Fibroblast of skin of scalp (primary cell): ENCODE data around the gene PLXNA1.

Experiments used
- DNase-seq: peaks from one replicate; pipeline ENCODE4 v3.0.0-alpha.2; 2013

Gene PLXNA1

DNA sequence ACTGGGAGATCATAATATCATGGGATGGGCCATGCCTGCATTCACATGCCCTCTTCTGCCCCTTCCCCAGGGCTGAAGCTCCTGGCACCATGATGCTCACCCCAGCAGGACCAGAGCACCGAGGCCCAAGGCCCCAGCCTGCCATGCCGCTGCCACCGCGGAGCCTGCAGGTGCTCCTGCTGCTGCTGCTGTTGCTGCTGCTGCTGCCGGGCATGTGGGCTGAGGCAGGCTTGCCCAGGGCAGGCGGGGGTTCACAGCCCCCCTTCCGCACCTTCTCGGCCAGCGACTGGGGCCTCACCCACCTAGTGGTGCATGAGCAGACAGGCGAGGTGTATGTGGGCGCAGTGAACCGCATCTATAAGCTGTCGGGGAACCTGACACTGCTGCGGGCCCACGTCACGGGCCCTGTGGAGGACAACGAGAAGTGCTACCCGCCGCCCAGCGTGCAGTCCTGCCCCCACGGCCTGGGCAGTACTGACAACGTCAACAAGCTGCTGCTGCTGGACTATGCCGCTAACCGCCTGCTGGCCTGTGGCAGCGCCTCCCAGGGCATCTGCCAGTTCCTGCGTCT, 5.6 kb downstream of the PLXNA1 start:
- no peak for DNase-seq

- no peak for DNase-seq
Observed at GRCh38 chr3:126989316-126990023, 6.6 kb downstream of the PLXNA1 start.

GRCh38 chr3:126990024-126990700, 7.2 kb downstream of the PLXNA1 start:
- no peak for DNase-seq

DNA sequence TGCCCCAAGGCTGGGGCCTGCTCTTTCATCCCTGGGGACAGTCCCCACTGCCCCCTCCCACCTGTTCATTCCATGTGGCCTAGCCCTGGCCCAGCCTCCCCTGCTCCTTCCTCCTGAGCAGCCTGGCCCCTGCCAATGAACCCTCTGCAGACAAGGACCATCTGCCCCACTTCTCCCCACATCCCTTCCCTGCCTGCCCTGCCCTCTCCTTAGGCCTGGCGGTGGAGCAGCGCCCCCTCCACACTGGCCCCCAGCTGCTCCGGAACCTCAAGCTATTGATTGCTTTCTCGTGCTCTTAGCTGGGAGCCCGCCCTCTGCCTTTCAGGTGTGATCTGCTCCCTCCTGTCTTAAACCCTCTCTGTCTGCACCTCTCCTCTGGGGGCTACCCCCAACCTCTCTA, 8.0 kb downstream of the PLXNA1 start:
- no peak for DNase-seq

DNA sequence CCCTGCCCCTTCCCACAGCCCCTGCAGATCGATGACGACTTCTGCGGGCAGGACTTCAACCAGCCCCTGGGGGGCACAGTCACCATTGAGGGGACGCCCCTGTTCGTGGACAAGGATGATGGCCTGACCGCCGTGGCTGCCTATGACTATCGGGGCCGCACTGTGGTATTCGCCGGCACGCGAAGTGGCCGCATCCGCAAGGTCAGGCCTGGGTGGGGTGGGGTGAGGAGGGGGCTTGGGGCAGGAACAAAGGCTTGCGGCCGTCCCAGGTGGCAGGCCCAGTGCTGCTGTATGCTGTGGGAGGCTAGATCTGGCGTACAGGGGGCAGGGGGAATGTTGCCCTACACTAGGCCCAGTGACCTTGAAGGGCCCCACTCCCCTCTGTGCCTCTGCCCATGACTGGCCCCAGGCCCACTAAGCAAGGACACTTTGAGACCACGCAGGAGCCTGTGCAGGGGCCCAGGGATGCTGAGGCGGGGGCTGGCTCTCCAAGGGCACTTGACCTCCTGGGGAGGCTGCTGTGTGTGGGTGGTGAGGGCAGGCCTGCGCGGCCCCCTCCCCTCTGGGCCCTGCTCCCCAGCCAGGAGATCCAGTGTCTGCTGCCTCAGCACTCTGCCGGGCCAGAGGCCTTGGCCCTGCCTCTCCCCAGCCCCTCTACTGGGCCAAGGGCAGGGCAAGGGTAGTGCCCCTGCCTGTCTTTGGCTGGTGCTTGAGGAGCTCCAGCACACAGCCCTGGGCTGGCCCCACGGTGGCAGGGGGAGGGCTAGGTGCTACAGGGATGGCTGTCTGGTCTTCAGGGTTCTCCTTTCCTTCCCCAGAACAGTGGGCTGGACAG, 8.7 kb downstream of the PLXNA1 start:
- no peak for DNase-seq

DNA sequence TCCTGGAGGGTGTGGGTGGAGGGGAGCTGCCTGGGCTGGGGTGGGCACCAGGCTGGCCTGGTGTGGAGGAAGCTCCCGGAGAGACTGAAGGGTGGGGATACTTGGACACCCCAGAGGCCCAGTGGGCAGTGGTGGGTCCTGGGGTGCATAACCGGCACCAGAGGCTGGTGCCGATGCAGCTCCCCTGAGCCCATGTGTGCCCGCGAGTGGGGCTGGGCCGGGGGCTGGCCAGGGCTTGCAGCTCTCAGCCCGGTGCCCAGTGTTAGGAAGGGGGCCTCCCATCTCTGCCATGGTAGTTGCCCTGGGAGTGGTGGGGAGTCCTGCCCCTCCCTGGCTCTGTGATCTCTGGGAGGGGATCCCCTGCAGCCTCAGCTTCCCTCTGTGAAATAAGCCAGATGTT, 9.3 kb downstream of the PLXNA1 start:
- DNase-seq, result no peak

GRCh38 chr3:126992776-126993175, 9.9 kb downstream of the PLXNA1 start:
- DNase-seq, result no peak

- no peak for DNase-seq
Observed at GRCh38 chr3:126993436-126993835, 10.5 kb downstream of the PLXNA1 start.

DNA sequence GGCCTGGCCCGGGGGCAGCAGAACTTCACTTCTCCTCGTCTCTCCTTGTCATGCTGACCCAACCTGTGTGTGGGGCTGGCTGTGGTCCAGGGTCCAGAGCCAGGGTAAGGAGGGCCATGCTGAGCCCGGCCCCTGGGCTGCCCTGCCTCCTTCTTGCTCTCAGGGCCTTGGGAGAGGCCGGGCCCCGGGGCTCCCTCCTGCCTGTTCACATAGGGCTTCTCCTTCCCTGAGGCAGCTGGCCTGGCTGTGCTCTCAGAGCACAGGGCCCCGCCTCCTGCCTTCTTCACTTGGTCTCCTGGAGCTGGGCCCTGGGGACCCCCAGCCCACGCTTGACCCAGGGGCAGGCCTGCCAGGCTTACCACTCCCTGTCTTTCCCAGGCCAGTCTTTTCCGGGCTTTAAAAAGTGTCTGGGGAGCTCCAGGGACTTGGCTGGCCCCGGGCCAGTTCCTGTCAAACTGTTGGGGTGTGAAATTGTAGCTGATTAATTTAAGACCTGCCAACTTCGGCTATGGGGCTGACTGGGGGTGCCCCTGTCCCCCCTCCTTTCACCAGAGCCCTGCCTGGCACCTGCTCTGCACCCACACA, 11.8 kb downstream of the PLXNA1 start:
- no peak for DNase-seq

DNA sequence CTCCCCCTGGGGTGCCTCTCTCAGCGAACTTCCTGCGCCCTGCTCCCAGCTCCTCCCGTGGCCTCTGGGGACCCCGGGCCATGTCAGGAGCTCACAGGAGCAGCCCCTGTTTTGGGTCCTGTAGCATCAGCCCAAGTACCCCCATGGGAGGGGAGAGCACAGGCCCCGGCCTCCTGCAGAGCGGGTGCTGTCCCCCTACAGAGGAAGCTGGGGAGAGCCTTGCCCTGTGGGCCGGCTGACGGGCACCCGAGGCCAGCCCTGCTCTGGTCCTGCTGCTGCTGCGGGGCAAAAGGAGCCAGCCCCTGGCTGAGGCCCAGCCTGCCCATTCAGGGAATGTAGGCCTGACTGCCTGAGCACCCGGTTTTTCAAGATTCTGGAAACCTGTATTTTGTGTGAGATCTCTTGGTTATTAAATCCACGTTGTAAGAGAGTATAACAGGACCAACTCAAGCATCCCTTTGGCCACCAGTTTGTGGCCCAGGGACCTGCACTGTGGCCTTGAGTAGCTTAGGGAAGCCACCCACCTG, 12.4 kb downstream of the PLXNA1 start:
- no peak for DNase-seq

GRCh38 chr3:126995926-126996512, 13.1 kb downstream of the PLXNA1 start:
- DNase-seq, result no peak

DNA sequence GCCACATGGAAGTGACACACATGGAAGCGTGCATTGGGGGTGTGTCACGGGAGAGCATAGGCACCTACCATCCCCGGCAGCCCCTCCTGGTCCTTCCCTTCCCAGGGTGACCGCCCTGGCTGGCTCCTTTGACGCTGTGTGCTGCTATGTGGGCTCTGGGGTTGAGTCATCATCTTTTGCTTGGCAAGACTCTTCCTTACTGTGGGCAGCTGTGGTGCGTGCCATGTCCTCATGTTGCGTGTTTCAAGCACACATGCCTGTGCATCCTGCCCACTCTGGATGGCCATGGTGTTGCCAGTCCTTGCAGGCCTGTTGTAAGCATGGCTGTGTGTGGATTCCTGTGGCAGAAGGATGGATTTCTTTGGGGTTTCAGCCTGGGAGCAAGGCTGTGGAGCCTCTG, 14.0 kb downstream of the PLXNA1 start:
- peak; percentile 42 for DNase-seq

DNA sequence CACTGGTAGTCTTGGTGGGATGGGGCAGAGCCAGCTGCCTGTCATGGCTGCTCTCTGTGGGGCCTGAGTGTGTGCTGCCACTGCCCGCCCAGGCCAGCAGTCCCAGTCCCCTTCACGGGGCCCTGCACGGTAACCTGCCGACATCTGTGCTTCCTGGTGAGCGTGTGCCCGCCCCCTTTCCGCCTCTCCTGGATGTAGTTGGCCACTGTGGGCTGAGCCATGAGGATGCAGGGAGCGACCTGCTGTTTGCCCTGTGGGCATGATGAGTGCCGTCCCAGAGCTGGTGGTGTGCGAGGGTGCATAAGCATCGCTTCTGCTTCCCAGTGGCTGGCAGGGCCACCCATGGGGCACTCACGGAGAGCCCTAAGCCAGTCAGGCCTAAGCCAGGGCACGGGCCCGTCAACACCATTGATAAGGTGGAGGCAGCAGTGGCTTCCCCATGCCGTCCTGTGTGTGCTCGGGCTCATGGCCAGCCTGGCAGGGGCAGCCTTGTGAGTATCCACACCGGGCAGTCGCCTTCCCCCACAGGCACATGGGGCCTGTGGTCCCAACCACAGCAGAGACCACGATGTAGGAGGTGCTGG, 14.6 kb downstream of the PLXNA1 start:
- no peak for DNase-seq

DNA sequence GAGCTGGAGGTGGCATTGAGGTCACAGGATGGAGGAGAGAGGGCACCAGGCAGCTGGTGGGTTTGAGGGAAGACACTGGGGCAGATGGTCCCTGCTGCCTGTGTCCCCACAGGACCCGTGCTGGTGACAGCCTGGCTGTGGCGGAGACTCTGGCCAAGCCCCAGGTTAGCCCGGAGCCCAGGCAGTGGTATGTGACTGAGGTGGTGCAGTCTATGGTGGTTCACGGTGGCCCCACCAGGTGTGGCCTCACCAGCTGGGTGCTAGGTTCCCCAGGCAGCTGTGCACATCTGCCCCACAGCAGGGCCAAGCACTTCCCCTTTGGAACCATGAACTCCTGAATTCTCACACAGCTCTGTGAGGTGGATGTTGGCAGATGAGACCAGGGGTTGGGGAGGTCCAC, 15.4 kb downstream of the PLXNA1 start:
- no peak for DNase-seq

GRCh38 chr3:126998728-126999127, 15.8 kb downstream of the PLXNA1 start:
- DNase-seq, result no peak

GRCh38 chr3:126999383-126999782, 16.5 kb downstream of the PLXNA1 start:
- no peak for DNase-seq

GRCh38 chr3:127000119-127000518, 17.2 kb downstream of the PLXNA1 start:
- no peak for DNase-seq

- no peak for DNase-seq
Observed at GRCh38 chr3:127000761-127001160, 17.8 kb downstream of the PLXNA1 start.

DNA sequence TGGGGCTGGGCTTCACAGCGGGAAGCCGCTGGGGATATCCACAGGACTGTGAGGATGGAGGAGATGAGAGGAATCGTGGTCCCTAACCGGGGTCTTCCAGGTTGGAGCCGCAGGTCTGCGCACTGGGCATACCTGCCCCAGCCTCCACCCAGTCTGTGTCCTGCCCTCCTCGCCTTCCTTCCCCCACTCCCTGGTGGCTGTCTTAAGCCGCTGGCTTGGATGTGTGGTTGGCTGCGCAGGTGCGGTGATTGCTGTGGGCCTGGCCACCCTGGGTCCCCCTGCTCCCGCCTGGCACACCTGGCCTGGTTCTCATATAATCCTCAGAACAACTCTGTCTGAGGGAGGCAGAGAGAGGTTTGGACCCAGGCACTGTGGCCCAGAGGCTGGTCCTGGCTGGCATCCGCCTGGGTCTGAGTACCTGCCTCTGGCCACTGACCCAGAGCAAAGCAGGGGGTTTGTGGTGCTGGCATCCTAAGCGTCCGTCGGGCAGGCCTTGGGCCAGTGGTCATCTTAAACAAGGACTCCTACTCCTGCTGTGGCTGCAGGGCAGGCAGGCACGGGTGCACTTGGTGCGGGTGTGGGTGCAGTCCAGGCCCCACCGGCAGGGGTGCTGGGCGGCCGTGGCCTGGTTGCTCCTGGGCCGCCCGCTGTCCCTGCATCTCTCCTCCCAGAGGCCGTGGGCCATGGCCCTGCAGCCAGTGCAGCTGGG, 18.7 kb downstream of the PLXNA1 start:
- DNase-seq, result no peak

- peak; percentile 95 for DNase-seq
Observed at GRCh38 chr3:127002195-127003174, 19.6 kb downstream of the PLXNA1 start.
